GM12878 (cell line): Measurements from ENCODE around the gene ZNF32. TPM values are rescaled to one million over a fixed set of nuclear protein-coding genes. Genes with fewer than 3 reads are reported as not detected.

Source experiments
- BCLAF1 ChIP-seq: fragments of 450-650 bp; IDR thresholded peaks from 2 replicates; pipeline ENCODE4 v1.6.1; 2017; ENCODE audit warnings: antibody characterized with exemption, mild to moderate bottlenecking, moderate library complexity
- FOXM1 ChIP-seq: IDR thresholded peaks from 2 replicates; pipeline ENCODE4 v1.6.1; 2012; ENCODE audit warnings: low read depth, mild to moderate bottlenecking, inconsistent platforms, low read length, moderate library complexity
- HDAC6 ChIP-seq: fragments of 200-600 bp; sonication (generic); IDR thresholded peaks from one replicate; pipeline ENCODE4 v1.8.0; 2017; ENCODE audit warnings: antibody characterized with exemption; ENCODE audit not compliant: unreplicated experiment
- JUND ChIP-seq: IDR thresholded peaks from 2 replicates; pipeline ENCODE4 v1.6.1; 2012; ENCODE audit warnings: low read depth, mild to moderate bottlenecking, low read length, improper control_type of control experiment, moderate library complexity
- KAT2A ChIP-seq: conservative IDR thresholded peaks from 2 replicates; pipeline ENCODE4 v1.6.1; 2011; ENCODE audit warnings: low read depth, low read length; ENCODE audit not compliant: control insufficient read depth
- MEF2B ChIP-seq: fragments of 450-650 bp; IDR thresholded peaks from 2 replicates; pipeline ENCODE4 v1.6.1; 2018; ENCODE audit warnings: mild to moderate bottlenecking, moderate library complexity; ENCODE audit not compliant: partially characterized antibody, poor library complexity, severe bottlenecking
- SREBF1 ChIP-seq: IDR thresholded peaks from 2 replicates; pipeline ENCODE4 v1.6.1; 2012; ENCODE audit warnings: mild to moderate bottlenecking, low read length
- polyA plus RNA-seq, 11 experiments: library from polyadenylated mRNA; depleted of rRNA in 4 of 11; unstranded in 6 of 11; stranded (reverse) in 5 of 11; fragments of >200 nt; fragmentation: Nextera tagmentation in 4 of 11; fragmentation: Illumina TruSeq in 1 of 11; extraction: Ambion mirVana in 4 of 11; extraction: Trizol in 1 of 11; gene quantifications; 1 replicate in 1 of 11; 2 replicates in 10 of 11; pipeline versions ENCODE4 v1.2.1 to v1.2.3, GENCODE V29; 2011 to 2016; ENCODE audit warnings: inconsistent platforms in 2 of 11, missing spikeins in 2 of 11, low read depth in 1 of 11
- total RNA-seq, 4 experiments: library from RNA; depleted of rRNA in 3 of 4; stranded (reverse); fragments of >200 nt in 3 of 4; fragmentation: Illumina TruSeq in 1 of 4; extraction: Trizol in 1 of 4; gene quantifications; 2 replicates each; pipeline versions ENCODE4 v1.2.1 to v1.2.3, GENCODE V29; 2013 to 2021
- TF ChIP-seq, protein P1 (sequence below): fragments of 450-650 bp; formaldehyde crosslinking; IDR thresholded peaks from 2 replicates; pipeline ENCODE4 v1.5.0; 2022; ENCODE audit warnings: mild to moderate bottlenecking, missing genetic modification characterization

ZNF32 gene
- total and polyA plus RNA-seq, 10 of the 15 experiments (the other 5 are each of a cell fraction or from before 2014, with no cell fraction given) = 1.9 to 23.0 (median 3.4) TPM

- TF ChIP-seq, protein P1, sequence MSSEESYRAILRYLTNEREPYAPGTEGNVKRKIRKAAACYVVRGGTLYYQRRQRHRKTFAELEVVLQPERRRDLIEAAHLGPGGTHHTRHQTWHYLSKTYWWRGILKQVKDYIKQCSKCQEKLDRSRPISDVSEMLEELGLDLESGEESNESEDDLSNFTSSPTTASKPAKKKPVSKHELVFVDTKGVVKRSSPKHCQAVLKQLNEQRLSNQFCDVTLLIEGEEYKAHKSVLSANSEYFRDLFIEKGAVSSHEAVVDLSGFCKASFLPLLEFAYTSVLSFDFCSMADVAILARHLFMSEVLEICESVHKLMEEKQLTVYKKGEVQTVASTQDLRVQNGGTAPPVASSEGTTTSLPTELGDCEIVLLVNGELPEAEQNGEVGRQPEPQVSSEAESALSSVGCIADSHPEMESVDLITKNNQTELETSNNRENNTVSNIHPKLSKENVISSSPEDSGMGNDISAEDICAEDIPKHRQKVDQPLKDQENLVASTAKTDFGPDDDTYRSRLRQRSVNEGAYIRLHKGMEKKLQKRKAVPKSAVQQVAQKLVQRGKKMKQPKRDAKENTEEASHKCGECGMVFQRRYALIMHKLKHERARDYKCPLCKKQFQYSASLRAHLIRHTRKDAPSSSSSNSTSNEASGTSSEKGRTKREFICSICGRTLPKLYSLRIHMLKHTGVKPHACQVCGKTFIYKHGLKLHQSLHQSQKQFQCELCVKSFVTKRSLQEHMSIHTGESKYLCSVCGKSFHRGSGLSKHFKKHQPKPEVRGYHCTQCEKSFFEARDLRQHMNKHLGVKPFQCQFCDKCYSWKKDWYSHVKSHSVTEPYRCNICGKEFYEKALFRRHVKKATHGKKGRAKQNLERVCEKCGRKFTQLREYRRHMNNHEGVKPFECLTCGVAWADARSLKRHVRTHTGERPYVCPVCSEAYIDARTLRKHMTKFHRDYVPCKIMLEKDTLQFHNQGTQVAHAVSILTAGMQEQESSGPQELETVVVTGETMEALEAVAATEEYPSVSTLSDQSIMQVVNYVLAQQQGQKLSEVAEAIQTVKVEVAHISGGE (CRISPR knock-in tag) = no peak
- no peak for TF ChIP-seq HDAC6
- TF ChIP-seq BCLAF1 = no peak
- no peak for TF ChIP-seq SREBF1
- no peak for TF ChIP-seq JUND
- TF ChIP-seq FOXM1 = no peak
- no peak for TF ChIP-seq KAT2A
- TF ChIP-seq MEF2B = no peak
- TF ChIP-seq, all 136 proteins: peak for 0
These were observed 44.9 kb upstream of the ZNF32 start (continued) for GRCh38 chr10:43693602-43694001.
